ENCODE data around the gene NMU. TPM values are rescaled to one million over a fixed set of nuclear protein-coding genes. Genes with fewer than 3 reads are reported as not detected.

Gene NMU
- polyA plus RNA-seq, 4 donors, result 0.24 to 28.3 TPM; not detected in 2

DNA sequence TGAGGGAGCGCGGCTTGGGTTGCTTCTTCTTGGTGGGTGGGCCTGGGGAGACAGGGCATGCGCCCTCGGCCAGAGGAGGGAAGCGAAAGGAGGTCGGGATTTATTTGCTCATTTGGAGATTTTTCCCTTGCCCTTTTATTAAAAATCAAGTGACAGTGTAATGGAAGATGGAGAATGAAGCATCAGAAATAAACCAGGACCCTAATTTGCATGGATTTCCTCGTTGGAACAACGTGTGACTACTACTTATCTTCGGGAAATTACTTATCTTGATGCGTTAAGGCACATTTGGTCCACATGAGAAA, 88.7 kb downstream of the NMU start:
- no peak for DNase-seq
- Histone ChIP-seq H3K4me1 (ENCODE audit: control insufficient read depth in 3 of 3, insufficient read depth in 2 of 3, low read depth in 1 of 3, low read length in 2 of 3) (peaks cover 0 to 13% (median 1%) of the 10 kb centered on the region in 3 donors), H3K4me3 (ENCODE audit: low read depth in 1 of 3, low read length in 3 of 3) (peak overlapping the region; percentile 74 to 99 (median 95)), H3K36me3 (ENCODE audit: control insufficient read depth in 3 of 3, insufficient read depth in 2 of 3, low read depth in 1 of 3, low read length in 3 of 3) (no peaks in the 10 kb centered on the region), H3K27me3 (ENCODE audit: control insufficient read depth in 3 of 3, insufficient read depth in 3 of 3, low read length in 3 of 3) (no peaks in the 10 kb centered on the region), H3K27ac (ENCODE audit: low read depth in 1 of 3, low read length in 2 of 3) (peak overlapping the region; percentile 84 to 95 (median 91)), H3K9me3 (ENCODE audit: control insufficient read depth in 2 of 2, insufficient read depth in 1 of 2, low read depth in 1 of 2, low read length in 1 of 2) (no peaks in the 10 kb centered on the region)
- no peak for FAIRE-seq
- WGBS, 3 donors, result 2 to 3% (median 2%) methylated on average over 10 of the region's 10 CpGs

DNA sequence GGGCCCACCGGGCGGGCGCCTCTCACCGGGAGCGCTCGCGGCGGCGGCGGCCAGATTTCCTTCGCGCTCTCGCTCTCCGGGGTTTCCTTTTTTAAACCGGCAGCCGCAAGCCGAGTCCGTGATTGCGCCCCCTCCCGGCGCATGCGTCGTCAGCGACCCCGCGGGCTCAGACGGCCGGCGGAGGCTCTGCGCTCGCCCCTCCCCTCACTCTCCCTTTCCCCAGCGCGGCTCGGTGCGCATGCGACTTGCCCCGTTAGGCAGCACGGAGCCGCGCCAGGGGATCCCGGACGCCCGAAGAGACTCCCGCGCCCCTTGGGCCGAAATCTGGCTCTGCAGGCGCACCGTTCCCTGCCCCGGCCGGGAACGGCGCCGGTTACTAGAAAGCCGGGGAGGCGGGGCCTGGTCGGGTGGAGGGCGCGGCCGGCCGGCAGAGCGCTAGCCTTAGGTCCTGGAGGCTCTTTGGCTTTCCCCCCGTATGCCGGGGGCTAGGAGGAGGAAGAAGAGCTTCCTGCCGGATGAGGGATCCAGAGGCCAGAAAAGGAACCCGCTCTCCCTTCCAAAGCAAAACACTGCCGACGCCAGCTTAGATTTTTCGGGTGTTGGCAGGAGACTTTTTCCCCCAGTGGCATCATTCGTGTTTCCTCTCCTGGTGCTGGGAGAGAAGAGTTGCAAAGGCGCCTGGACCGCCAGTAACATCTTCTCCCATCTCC, 89.2 kb downstream of the NMU start, which contains the start of gene CLOCK:
TSS of gene CLOCK (minus strand) at position 154 of the 710 bp plus-strand sequence. CDS start 64,124 bp downstream, outside the sequence.
- Histone ChIP-seq H3K27me3 (ENCODE audit: control insufficient read depth in 3 of 3, insufficient read depth in 3 of 3, low read length in 3 of 3) (no peaks in the 10 kb centered on the region), H3K4me3 (ENCODE audit: low read depth in 1 of 3, low read length in 3 of 3) (peak within 1 kb of the TSS; percentile 74 to 99 (median 95)), H3K36me3 (ENCODE audit: control insufficient read depth in 3 of 3, insufficient read depth in 2 of 3, low read depth in 1 of 3, low read length in 3 of 3) (no peaks in the 10 kb centered on the region), H3K9me3 (ENCODE audit: control insufficient read depth in 2 of 2, insufficient read depth in 1 of 2, low read depth in 1 of 2, low read length in 1 of 2) (no peaks in the 10 kb centered on the region), H3K4me1 (ENCODE audit: control insufficient read depth in 3 of 3, insufficient read depth in 2 of 3, low read depth in 1 of 3, low read length in 2 of 3) (peaks cover 0 to 13% (median 1%) of the 10 kb centered on the region in 3 donors), H3K27ac (ENCODE audit: low read depth in 1 of 3, low read length in 2 of 3) (peak within 1 kb of the TSS; percentile 84 to 95 (median 91))
- FAIRE-seq, result no peak
- WGBS, 3 donors, result 0% methylated on average over 59 to 71 of the region's 71 CpGs
- peak; percentile 77 to 96 for DNase-seq

DNA sequence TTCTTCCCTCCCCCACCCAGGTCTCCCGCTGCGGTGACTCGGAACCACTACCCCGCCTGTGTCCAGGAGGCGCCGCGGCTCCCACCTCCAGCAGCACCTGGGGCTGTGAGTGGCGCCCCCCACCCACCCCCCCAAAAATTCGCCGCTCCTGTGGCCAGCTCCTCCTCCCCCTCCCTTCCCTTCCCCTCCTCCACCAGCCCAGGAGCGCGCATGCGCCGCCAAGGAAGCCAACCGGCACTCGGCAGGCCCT, 89.7 kb downstream of the NMU start:
- Histone ChIP-seq H3K4me3 (ENCODE audit: low read depth in 1 of 3, low read length in 3 of 3) (peak overlapping the region; percentile 74 to 99 (median 95)), H3K36me3 (ENCODE audit: control insufficient read depth in 3 of 3, insufficient read depth in 2 of 3, low read depth in 1 of 3, low read length in 3 of 3) (no peaks in the 10 kb centered on the region), H3K4me1 (ENCODE audit: control insufficient read depth in 3 of 3, insufficient read depth in 2 of 3, low read depth in 1 of 3, low read length in 2 of 3) (peaks cover 0 to 13% (median 1%) of the 10 kb centered on the region in 3 donors), H3K27me3 (ENCODE audit: control insufficient read depth in 3 of 3, insufficient read depth in 3 of 3, low read length in 3 of 3) (no peaks in the 10 kb centered on the region), H3K27ac (ENCODE audit: low read depth in 1 of 3, low read length in 2 of 3) (peak overlapping the region; percentile 84 to 95 (median 91)), H3K9me3 (ENCODE audit: control insufficient read depth in 2 of 2, insufficient read depth in 1 of 2, low read depth in 1 of 2, low read length in 1 of 2) (no peaks in the 10 kb centered on the region)
- 0 to 2% (median 1%) methylated on average over 3 to 16 of the region's 16 CpGs for WGBS, 3 donors
- FAIRE-seq, result no peak
- DNase-seq, result no peak

DNA sequence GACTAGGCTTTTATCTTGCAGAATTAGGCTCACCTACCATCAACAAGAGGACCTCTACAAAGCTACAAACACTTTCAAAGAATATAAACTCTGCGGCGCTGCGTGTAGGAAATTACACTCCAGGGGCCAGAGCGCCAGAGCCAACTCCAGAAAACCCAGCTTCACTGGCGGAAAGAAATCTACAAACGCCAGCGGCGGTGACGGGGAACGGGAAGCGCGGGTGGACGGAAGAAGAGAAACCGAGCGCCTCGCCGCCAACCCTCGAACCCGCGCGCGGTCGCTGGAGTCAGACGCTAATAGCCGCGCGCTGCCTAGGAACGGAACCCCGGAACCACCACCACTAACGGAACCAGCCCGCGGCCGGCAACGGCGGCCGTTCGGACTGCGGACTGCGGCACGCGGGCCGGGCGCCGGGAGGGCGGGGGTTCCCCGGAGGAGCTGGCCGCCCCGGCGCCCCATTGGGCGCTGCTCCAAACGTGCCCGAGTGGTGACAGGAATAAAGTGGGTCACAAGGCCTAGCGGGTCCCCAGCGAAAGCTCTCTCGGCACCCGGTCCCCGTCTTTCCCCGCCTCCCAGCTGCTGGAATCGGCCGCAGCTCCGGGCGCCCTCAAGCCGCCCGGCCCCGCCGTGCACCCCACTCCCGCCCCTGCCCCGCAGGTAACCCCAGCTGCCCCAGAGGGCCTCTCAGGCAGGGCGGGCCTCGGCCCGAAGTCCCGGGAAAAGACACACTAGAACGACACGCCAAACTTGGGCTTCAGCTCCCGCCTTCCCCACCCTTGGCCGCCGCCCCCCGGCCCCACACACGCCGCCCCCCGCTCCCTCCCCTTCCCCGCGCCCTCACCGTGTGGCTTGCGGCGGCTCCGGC, 90.2 kb downstream of the NMU start:
- no peaks in the 10 kb centered on the region for H3K27me3 ChIP-seq (ENCODE audit: control insufficient read depth in 3 of 3, insufficient read depth in 3 of 3, low read length in 3 of 3)
- H3K36me3 ChIP-seq (ENCODE audit: control insufficient read depth in 3 of 3, insufficient read depth in 2 of 3, low read depth in 1 of 3, low read length in 3 of 3), result no peaks in the 10 kb centered on the region
- FAIRE-seq (no peak), DNase-seq (peak; percentile 78 to 92)
- whole genome bisulfite sequencing, 3 donors, result 0 to 1% (median 1%) methylated on average over 58 to 87 of the region's 87 CpGs
- H3K4me1 ChIP-seq (ENCODE audit: control insufficient read depth in 3 of 3, insufficient read depth in 2 of 3, low read depth in 1 of 3, low read length in 2 of 3), result peaks cover 0 to 13% (median 1%) of the 10 kb centered on the region in 3 donors
- peak overlapping the region; percentile 74 to 99 (median 95) for H3K4me3 ChIP-seq (ENCODE audit: low read depth in 1 of 3, low read length in 3 of 3)
- peak overlapping the region; percentile 84 to 95 (median 91) for H3K27ac ChIP-seq (ENCODE audit: low read depth in 1 of 3, low read length in 2 of 3)
- H3K9me3 ChIP-seq (ENCODE audit: control insufficient read depth in 2 of 2, insufficient read depth in 1 of 2, low read depth in 1 of 2, low read length in 1 of 2), result no peaks in the 10 kb centered on the region

Other genes with a start within 250 kb of the NMU start
- gene TMEM165, start 240.3 kb downstream of the NMU start, polyA plus RNA-seq, result 10 to 100 TPM; 26.7 to 52.4 (median 36.6) TPM
- gene CLOCK, start 89.4 kb downstream of the NMU start, polyA plus RNA-seq, result 10 to 100 TPM in 1 of 4 donors, 1 to 10 TPM in 3; 5.7 to 15.5 (median 7.0) TPM
- not detected for gene PDCL2, start 44.1 kb downstream of the NMU start, polyA plus RNA-seq
- gene EXOC1L, start 183.5 kb upstream of the NMU start, polyA plus RNA-seq, result under 1 TPM in 1 of 4 donors, not detected in 3; 0.31 TPM
- 10 to 100 TPM; 15.3 to 37.9 (median 20.9) TPM for gene EXOC1, start 217.3 kb upstream of the NMU start, polyA plus RNA-seq